ENCODE measurements around the gene SHROOM1.

DNA sequence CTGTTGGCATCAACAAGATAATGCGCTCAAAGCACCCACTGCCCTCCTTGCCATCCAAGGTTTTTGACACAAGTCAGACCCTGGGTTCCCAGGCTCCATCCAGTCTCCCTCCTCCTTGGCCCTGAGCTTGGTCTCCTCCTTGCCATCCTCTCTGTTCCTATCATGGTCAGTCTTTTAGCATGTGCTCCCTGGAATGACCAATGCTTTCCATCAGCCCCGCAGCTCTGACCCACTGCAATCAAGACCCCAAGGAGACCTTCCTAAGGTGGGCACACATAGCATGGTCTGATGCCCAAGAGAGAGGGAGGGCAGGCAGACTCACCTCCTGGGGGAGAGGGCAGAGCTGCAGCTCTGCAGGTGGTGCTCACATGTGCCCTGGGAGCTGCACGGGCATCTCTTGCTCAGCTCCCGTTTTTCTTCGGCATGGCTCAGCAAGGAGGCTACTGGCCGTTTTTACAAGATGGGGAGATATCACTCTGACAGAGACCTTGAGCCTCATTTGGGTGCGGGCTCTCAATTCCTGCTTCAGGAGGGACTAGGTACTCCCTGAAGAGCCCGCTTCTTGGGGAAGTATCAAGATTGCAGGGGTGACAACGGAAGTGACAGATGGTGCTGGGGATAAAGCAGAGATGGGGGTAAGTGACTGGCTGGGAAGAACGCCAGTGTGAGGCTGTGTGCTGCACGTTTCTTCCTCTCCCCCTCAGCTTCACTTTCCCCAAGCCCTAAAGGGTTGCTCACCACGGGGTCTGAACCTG is 56.7 kb downstream of the SHROOM1 start:
- TF ChIP-seq, protein P1, sequence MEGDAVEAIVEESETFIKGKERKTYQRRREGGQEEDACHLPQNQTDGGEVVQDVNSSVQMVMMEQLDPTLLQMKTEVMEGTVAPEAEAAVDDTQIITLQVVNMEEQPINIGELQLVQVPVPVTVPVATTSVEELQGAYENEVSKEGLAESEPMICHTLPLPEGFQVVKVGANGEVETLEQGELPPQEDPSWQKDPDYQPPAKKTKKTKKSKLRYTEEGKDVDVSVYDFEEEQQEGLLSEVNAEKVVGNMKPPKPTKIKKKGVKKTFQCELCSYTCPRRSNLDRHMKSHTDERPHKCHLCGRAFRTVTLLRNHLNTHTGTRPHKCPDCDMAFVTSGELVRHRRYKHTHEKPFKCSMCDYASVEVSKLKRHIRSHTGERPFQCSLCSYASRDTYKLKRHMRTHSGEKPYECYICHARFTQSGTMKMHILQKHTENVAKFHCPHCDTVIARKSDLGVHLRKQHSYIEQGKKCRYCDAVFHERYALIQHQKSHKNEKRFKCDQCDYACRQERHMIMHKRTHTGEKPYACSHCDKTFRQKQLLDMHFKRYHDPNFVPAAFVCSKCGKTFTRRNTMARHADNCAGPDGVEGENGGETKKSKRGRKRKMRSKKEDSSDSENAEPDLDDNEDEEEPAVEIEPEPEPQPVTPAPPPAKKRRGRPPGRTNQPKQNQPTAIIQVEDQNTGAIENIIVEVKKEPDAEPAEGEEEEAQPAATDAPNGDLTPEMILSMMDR (IDR thresholded peaks at IDR 0.05): no peak
- TF ChIP-seq POLR2A (IDR thresholded peaks at IDR 0.05): no peak
